C4-2B (cell line): ENCODE data around the gene UCKL1.
"Not testable (repeated sequence)": the region's sequence is repeated elsewhere in the genome, so short reads cannot be mapped to it uniquely, and the experiment has no call there.

Source experiments
- H3K27ac ChIP-seq: fragments of 450-650 bp; 2 replicates; pipeline ENCODE4 v1.5.1; 2017
- ZFX ChIP-seq: fragments of 450-650 bp; IDR thresholded peaks from 2 replicates; pipeline ENCODE4 v1.6.1; 2017
- TF ChIP-seq, protein P1 (sequence below): fragments of 450-650 bp; conservative IDR thresholded peaks from 2 replicates; pipeline ENCODE4 v1.5.1; 2017; ENCODE audit warnings: mild to moderate bottlenecking

The UCKL1 gene

DNA sequence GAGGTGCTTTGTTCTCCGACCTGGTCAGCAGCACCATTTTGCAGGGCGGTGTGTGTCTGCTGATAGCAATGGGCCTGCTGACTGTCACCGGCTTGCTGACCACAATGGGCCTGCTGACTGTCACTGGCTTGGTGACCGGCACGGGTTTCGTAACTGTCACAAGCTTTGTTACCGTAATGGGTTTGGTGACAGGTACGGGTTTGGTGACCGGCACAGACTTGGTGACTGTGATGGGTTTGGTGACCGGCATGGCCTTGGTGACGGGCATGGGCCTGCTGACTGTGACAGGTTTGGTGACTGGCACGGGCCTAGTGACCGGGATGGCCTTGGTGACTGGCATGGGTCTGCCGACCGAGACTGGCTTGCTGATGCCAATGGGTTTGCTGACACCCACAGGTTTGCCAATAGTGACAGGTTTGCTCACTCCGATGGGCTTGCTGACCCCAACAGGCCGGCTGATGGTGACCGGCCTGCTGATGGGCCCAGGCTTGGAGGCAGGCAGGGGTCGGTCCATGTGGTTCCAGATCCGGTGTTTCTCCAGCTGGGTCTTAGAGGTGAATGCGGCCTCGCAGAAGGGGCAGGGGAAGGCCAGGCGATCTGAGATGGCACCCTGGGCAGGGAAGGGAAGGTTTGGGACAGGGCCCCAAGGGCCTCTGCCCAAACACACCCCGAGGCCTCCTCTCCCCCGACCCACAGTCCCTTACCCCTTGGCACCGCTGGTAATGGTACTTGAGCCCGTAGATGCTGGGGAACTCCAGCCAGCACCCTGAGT lies 10.1 kb upstream of the UCKL1 start:
- no peak overlapping the region for H3K27ac ChIP-seq

DNA sequence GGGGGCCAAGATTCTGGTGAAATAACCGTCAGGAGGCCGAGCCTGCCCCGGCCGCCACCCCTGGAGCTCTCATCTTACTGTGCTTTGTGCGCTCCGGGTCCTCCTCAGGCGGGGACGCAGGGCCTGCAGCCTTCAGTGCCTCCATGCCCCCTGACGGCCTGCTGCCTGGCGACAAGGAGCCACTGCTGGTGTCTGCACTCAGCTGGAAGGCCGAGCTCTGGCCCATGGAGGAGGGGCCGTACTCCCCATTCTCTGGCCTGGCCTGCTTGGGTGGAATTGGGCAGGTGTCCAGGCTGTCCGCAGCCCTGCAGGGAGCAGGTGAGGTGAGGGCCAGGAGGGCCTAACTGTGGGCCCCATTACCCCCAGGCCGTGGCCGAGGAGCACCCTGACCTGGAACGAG lies 8.2 kb upstream of the UCKL1 start:
- H3K27ac ChIP-seq = no peak overlapping the region
- TF ChIP-seq ZFX = no peak
- TF ChIP-seq, protein P1, sequence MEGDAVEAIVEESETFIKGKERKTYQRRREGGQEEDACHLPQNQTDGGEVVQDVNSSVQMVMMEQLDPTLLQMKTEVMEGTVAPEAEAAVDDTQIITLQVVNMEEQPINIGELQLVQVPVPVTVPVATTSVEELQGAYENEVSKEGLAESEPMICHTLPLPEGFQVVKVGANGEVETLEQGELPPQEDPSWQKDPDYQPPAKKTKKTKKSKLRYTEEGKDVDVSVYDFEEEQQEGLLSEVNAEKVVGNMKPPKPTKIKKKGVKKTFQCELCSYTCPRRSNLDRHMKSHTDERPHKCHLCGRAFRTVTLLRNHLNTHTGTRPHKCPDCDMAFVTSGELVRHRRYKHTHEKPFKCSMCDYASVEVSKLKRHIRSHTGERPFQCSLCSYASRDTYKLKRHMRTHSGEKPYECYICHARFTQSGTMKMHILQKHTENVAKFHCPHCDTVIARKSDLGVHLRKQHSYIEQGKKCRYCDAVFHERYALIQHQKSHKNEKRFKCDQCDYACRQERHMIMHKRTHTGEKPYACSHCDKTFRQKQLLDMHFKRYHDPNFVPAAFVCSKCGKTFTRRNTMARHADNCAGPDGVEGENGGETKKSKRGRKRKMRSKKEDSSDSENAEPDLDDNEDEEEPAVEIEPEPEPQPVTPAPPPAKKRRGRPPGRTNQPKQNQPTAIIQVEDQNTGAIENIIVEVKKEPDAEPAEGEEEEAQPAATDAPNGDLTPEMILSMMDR = no peak

More for the DNA sequence above, 10.1 kb upstream of the UCKL1 start:
- TF ChIP-seq, protein P1 = no peak
- no peak for TF ChIP-seq ZFX

DNA sequence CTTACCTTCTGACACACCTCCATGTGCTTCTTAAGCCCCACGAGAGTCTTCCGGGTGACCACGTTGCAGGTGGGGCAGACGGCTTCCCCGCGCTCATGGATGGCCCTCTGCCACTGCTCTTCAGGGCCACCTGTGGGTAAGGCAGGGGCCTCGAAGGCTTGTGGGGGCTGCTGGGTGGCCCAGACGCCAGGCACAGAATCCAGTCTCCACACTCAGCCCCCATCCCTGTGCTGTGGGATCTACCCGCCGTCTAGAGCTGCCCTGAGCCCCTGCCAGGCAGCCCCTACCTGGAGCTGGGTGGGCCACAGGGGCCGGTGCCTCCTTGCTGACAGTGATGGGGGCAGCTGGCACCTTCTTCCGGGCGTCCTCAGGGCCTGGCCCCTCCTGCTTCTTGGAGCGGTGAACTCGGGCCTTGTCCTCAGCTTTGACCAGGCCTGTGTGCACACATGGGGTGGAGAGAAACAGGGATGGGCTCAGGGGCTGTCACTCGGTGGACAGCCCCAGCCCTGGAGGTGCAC lies 7.6 kb upstream of the UCKL1 start:
- TF ChIP-seq, protein P1 = no peak
- no peak for TF ChIP-seq ZFX
- no peak overlapping the region for H3K27ac ChIP-seq

DNA sequence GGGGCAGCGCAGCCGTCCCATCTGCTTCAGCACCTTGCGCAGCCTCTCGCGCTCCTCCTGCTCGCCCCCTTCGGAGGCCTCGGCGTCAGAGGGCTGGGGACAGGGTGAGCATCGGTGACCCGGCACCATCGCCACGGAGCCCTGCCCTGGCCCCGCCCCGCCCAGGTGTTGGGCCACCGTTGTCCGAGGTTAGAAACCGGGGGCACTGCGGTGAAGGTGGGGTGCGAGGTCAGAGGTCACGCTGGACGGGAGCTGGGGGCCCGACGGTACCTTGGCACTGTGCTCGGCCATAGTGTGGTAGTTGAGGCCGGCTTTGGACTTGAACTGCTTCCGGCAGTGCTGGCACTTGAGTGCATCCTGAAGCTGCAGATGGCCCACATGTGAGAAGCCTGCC lies 7.1 kb upstream of the UCKL1 start:
- no peak for TF ChIP-seq ZFX
- TF ChIP-seq, protein P1 = no peak

DNA sequence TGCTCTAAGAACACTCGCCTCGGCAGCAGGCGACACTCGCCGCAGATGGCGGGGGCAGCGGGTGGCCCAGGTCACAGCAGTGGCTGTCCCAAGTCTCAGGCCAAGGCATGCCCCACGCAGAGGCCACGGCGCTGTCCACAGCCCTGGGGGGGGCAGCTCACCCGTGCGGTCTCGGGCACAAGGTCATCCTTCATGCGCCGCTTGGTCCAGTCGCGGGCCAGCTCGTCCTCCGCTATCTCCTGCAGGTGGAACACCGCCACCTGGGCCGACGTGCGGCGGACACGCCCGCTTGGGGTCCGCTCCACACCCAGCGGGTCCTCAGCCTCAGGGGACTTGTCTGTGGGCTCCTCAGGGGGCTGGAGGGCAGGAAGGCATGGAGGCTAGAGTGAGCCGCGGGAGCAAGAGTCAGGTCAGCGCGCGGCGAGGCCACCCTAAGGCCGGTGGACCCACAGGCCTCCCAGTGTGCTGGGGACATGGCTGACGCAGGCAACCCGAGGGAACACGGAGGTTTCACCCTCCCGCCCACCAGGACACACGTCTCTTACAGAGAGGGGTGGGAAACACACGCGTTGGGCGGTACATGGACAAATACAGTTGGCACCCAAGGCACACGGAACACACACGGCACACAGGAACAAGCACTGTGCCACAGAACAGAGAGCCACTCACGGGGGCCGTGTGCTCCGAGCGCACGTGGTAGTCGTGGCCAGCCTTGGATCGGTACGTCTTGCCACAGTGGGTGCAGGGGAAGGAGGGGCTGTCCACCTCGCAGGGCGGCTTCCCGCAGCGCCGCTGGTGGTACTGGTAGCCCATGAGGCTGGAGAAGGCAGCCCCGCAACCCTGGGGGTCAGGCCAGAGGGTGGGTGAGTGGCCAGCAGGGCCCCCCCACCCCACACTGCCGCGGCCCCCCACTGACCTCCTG lies 6.5 kb upstream of the UCKL1 start:
- TF ChIP-seq, protein P1 = no peak
- no peak for TF ChIP-seq ZFX

More for the DNA sequence above, 7.1 kb upstream of the UCKL1 start:
- no peak overlapping the region for H3K27ac ChIP-seq

DNA sequence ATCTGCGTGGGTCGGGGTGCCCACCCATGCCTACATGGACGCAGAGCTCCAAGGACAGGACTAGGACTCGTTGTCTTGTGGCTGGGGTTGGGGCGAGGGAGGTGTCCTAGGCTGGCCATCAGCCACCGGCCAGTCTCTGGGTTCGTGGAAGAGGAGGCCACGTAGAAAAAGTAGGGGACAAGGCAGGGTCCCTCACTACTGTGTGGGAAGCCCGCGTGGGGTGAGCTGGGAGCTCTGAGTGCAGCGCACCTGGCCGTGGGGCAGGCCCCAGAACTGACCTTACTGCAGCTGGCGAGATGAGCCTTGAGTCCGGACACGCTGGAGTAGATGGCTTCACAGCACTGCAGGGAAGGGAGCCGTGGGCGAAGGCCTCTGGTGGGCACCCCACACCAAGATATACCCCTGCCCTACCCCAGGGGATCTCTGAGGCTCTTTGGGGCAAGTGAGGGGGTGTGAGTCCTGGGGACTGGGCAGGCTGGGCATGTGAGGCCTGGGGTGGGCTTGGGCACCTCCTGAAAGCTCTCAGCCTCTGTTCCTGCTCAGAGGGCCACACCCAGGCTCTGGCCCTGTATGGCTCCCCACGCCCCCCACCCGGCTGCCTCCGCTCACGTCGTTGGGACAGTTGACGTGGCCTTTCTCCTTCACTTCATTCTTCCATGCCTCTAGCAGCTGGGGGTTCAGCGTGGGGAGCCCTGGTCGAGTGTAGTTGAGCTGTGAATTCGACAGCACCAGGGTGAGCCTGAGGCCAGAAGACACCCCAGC lies 5.6 kb upstream of the UCKL1 start:
- H3K27ac ChIP-seq = no peak overlapping the region
- TF ChIP-seq ZFX = no peak
- TF ChIP-seq, protein P1 = no peak

More for the DNA sequence above, 6.5 kb upstream of the UCKL1 start:
- H3K27ac ChIP-seq = no peak overlapping the region

DNA sequence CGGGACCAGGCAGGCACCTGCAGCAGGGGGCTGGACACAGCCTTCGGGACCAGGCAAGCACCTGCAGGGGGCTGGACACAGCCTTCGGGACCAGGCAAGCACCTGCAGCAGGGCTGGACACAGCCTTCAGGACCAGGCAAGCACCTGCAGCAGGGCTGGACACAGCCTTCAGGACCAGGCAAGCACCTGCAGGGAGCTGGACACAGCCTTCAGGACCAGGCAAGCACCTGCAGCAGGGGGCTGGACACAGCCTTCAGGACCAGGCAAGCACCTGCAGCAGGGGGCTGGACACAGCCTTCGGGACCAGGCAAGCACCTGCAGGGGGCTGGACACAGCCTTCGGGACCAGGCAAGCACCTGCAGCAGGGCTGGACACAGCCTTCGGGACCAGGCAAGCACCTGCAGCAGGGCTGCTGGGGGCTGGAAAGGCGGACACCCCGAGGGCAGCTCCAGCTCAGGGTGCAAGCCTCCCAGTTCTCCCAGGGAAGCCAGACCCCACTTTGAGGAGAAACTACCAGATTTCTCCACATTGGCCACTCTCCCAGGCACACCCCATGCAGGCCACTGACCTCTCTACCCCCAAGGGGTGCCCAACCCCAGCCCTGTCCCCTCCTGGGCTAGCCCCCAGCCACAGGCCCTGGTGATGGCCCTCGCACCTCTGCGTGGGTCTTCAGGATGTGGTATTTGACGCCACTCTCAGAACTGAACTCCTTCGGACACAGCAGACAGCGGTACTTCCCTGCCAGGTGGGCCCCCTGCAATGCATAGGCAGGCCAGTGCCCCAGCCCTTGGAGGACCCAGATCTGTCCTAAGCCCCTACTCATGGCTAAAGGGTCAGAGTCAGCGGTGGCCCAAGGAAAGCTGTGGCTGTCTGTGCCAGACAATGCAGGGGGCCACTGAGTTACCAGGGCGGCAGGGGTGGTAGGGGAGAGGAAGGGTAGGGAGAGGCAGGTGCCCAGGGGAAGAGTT lies 4.7 kb upstream of the UCKL1 start:
- H3K27ac ChIP-seq = not testable (repeated sequence)
